ENCODE results near the gene MEGF8. TPM values are rescaled to one million over a fixed set of nuclear protein-coding genes. Genes with fewer than 3 reads are reported as not detected.

The MEGF8 gene
- total and polyA plus RNA-seq, 2 of the 13 experiments (the other 11 are each of a cell fraction or from before 2014, with no cell fraction given): 4.0 to 8.8 TPM

GRCh38 chr19:42288387-42288786, 37.0 kb upstream of the MEGF8 start (continued):
- TF ChIP-seq GMEB1 (CRISPR knock-in tag; IDR thresholded peaks at IDR 0.05; ENCODE audit: borderline replicate concordance): no peak
- TF ChIP-seq PREB (CRISPR knock-in tag; IDR thresholded peaks at IDR 0.05): no peak
- no peak for TF ChIP-seq ZNF75D (CRISPR knock-in tag; IDR thresholded peaks at IDR 0.05; ENCODE audit: borderline replicate concordance)
- TF ChIP-seq, protein P1, sequence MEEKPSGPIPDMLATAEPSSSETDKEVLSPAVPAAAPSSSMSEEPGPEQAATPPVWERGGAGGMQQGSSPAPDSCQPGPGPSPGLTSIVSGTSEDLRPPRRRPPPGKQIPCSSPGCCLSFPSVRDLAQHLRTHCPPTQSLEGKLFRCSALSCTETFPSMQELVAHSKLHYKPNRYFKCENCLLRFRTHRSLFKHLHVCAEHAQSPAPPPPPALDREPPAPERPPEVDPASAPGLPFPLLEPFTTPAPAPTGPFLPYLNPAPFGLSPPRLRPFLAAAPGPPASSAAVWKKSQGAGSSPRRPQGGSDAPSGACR (CRISPR knock-in tag; IDR thresholded peaks at IDR 0.05): no peak
- TF ChIP-seq, protein P2, sequence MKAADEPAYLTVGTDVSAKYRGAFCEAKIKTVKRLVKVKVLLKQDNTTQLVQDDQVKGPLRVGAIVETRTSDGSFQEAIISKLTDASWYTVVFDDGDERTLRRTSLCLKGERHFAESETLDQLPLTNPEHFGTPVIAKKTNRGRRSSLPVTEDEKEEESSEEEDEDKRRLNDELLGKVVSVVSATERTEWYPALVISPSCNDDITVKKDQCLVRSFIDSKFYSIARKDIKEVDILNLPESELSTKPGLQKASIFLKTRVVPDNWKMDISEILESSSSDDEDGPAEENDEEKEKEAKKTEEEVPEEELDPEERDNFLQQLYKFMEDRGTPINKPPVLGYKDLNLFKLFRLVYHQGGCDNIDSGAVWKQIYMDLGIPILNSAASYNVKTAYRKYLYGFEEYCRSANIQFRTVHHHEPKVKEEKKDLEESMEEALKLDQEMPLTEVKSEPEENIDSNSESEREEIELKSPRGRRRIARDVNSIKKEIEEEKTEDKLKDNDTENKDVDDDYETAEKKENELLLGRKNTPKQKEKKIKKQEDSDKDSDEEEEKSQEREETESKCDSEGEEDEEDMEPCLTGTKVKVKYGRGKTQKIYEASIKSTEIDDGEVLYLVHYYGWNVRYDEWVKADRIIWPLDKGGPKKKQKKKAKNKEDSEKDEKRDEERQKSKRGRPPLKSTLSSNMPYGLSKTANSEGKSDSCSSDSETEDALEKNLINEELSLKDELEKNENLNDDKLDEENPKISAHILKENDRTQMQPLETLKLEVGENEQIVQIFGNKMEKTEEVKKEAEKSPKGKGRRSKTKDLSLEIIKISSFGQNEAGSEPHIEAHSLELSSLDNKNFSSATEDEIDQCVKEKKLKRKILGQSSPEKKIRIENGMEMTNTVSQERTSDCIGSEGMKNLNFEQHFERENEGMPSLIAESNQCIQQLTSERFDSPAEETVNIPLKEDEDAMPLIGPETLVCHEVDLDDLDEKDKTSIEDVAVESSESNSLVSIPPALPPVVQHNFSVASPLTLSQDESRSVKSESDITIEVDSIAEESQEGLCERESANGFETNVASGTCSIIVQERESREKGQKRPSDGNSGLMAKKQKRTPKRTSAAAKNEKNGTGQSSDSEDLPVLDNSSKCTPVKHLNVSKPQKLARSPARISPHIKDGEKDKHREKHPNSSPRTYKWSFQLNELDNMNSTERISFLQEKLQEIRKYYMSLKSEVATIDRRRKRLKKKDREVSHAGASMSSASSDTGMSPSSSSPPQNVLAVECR (CRISPR knock-in tag; IDR thresholded peaks at IDR 0.05; ENCODE audit: borderline replicate concordance): no peak
